ENCODE results near the gene PAPPA2. TPM values are rescaled to one million over a fixed set of nuclear protein-coding genes. Genes with fewer than 3 reads are reported as not detected.

Gene PAPPA2
- total and polyA plus RNA-seq, 2 of the 8 experiments (the other 6 are each of a cell fraction or from before 2014, with no cell fraction given) = 0.08 to 0.88 TPM

DNA sequence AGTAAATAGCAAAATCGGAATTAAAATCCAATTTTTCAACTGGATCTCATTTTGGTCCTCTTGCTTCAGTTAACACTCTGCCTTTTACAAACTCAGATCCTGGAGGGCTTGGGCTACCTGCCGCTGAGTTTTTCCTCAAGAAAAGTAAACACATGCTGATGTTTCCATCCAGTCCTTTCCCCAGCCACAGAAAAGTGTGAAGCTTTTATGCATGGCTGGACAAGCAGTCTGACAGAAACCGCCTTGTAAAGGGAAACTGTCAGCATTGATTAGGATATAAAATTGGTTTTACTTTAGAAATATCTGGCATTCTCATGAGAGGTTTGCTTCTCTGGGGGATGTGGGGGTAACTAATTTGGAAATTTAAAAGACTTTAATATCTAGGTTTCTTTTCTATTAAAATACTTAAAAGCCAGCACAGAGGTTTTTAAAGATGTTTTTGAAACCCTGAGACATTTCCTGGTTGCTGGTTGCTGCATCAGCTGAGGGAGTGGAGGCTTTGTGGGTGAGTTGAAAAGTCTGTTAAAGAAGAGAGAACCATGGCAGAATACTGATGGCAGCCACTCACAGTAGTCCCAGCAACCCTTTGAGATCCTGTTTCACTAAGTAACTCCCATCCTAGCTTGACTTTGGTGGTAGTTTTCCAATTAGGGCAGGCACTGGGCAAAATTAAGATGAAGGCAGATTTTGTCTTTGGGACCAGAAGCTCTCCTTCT, 238.3 kb downstream of the PAPPA2 start (continued):
- TF ChIP-seq, protein P1, sequence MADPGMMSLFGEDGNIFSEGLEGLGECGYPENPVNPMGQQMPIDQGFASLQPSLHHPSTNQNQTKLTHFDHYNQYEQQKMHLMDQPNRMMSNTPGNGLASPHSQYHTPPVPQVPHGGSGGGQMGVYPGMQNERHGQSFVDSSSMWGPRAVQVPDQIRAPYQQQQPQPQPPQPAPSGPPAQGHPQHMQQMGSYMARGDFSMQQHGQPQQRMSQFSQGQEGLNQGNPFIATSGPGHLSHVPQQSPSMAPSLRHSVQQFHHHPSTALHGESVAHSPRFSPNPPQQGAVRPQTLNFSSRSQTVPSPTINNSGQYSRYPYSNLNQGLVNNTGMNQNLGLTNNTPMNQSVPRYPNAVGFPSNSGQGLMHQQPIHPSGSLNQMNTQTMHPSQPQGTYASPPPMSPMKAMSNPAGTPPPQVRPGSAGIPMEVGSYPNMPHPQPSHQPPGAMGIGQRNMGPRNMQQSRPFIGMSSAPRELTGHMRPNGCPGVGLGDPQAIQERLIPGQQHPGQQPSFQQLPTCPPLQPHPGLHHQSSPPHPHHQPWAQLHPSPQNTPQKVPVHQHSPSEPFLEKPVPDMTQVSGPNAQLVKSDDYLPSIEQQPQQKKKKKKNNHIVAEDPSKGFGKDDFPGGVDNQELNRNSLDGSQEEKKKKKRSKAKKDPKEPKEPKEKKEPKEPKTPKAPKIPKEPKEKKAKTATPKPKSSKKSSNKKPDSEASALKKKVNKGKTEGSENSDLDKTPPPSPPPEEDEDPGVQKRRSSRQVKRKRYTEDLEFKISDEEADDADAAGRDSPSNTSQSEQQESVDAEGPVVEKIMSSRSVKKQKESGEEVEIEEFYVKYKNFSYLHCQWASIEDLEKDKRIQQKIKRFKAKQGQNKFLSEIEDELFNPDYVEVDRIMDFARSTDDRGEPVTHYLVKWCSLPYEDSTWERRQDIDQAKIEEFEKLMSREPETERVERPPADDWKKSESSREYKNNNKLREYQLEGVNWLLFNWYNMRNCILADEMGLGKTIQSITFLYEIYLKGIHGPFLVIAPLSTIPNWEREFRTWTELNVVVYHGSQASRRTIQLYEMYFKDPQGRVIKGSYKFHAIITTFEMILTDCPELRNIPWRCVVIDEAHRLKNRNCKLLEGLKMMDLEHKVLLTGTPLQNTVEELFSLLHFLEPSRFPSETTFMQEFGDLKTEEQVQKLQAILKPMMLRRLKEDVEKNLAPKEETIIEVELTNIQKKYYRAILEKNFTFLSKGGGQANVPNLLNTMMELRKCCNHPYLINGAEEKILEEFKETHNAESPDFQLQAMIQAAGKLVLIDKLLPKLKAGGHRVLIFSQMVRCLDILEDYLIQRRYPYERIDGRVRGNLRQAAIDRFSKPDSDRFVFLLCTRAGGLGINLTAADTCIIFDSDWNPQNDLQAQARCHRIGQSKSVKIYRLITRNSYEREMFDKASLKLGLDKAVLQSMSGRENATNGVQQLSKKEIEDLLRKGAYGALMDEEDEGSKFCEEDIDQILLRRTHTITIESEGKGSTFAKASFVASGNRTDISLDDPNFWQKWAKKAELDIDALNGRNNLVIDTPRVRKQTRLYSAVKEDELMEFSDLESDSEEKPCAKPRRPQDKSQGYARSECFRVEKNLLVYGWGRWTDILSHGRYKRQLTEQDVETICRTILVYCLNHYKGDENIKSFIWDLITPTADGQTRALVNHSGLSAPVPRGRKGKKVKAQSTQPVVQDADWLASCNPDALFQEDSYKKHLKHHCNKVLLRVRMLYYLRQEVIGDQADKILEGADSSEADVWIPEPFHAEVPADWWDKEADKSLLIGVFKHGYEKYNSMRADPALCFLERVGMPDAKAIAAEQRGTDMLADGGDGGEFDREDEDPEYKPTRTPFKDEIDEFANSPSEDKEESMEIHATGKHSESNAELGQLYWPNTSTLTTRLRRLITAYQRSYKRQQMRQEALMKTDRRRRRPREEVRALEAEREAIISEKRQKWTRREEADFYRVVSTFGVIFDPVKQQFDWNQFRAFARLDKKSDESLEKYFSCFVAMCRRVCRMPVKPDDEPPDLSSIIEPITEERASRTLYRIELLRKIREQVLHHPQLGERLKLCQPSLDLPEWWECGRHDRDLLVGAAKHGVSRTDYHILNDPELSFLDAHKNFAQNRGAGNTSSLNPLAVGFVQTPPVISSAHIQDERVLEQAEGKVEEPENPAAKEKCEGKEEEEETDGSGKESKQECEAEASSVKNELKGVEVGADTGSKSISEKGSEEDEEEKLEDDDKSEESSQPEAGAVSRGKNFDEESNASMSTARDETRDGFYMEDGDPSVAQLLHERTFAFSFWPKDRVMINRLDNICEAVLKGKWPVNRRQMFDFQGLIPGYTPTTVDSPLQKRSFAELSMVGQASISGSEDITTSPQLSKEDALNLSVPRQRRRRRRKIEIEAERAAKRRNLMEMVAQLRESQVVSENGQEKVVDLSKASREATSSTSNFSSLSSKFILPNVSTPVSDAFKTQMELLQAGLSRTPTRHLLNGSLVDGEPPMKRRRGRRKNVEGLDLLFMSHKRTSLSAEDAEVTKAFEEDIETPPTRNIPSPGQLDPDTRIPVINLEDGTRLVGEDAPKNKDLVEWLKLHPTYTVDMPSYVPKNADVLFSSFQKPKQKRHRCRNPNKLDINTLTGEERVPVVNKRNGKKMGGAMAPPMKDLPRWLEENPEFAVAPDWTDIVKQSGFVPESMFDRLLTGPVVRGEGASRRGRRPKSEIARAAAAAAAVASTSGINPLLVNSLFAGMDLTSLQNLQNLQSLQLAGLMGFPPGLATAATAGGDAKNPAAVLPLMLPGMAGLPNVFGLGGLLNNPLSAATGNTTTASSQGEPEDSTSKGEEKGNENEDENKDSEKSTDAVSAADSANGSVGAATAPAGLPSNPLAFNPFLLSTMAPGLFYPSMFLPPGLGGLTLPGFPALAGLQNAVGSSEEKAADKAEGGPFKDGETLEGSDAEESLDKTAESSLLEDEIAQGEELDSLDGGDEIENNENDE (IDR thresholded peaks at IDR 0.05; ENCODE audit: insufficient replicate concordance, low read length) = no peak
- no peak for TF ChIP-seq SP1 (IDR thresholded peaks at IDR 0.05; ENCODE audit: low read depth, low read length)
- no peak for TF ChIP-seq JUND (IDR thresholded peaks at IDR 0.05; ENCODE audit: low read length)
- TF ChIP-seq FOSL1 (IDR thresholded peaks at IDR 0.05; ENCODE audit: insufficient read depth, low read depth, low read length) = no peak
- no peak for TF ChIP-seq POLR2A (IDR thresholded peaks at IDR 0.05; ENCODE audit: control extremely low read depth in 1 of 2, low read depth in 2 of 2, low read length in 2 of 2)
- no peak for TF ChIP-seq SIN3A (conservative IDR thresholded peaks at IDR 0.05 in 1 of 2, IDR thresholded peaks at IDR 0.05 in 1 of 2; ENCODE audit: low read depth in 1 of 2, low read length in 2 of 2)
- TF ChIP-seq RXRA (IDR thresholded peaks at IDR 0.05; ENCODE audit: insufficient read depth, low read depth, low read length) = no peak
- TF ChIP-seq TCF12 (IDR thresholded peaks at IDR 0.05; ENCODE audit: low read depth, low read length) = no peak
- TF ChIP-seq USF2 (IDR thresholded peaks at IDR 0.05; ENCODE audit: low read length) = no peak
